Keratinocyte (primary cell): Measurements from ENCODE around the gene LPIN1. TPM values are rescaled to one million over a fixed set of nuclear protein-coding genes. Genes with fewer than 3 reads are reported as not detected.

Experiments
- DNase-seq: peaks from one replicate; pipeline ENCODE4 v3.0.0-alpha.2; 2011; ENCODE audit warnings: low read depth, missing footprints, low spot score
- FAIRE-seq: peaks from 2 replicates; lab custom pipeline; 2011; peaks lifted over from hg19 to GRCh38; lab: Jason Lieb, UNC
- H2AFZ ChIP-seq: 2 replicates; pipeline ENCODE4 v1.6.0; 2012; ENCODE audit warnings: low read length, control low read depth, inconsistent platforms; ENCODE audit not compliant: control insufficient read depth
- H3K27ac ChIP-seq: 2 replicates; pipeline ENCODE4 v1.5.1; 2011; ENCODE audit warnings: low read length; ENCODE audit not compliant: control insufficient read depth, insufficient read depth
- H3K27me3 ChIP-seq: 3 replicates; pipeline ENCODE4 v1.6.0; 2011; ENCODE audit warnings: low read length; ENCODE audit not compliant: control insufficient read depth, insufficient read depth; ENCODE audit errors: extremely low read depth
- H3K36me3 ChIP-seq, 2 experiments: 2 replicates in 1 of 2; 3 replicates in 1 of 2; pipeline ENCODE4 v1.5.1; 2011; ENCODE audit warnings: low read length in 2 of 2, mild to moderate bottlenecking in 1 of 2; ENCODE audit not compliant: control insufficient read depth in 2 of 2, insufficient read depth in 2 of 2; ENCODE audit errors: extremely low read depth in 1 of 2
- H3K4me1 ChIP-seq: 3 replicates; pipeline ENCODE4 v1.5.1; 2011; ENCODE audit warnings: low read length; ENCODE audit not compliant: control insufficient read depth, insufficient read depth; ENCODE audit errors: extremely low read depth
- H3K4me2 ChIP-seq: 3 replicates; pipeline ENCODE4 v1.6.0; 2011; ENCODE audit warnings: low read depth, low read length; ENCODE audit not compliant: control insufficient read depth, insufficient read depth; ENCODE audit errors: extremely low read depth
- H3K4me3 ChIP-seq, 3 experiments: fragments of 200-600 bp in 1 of 3; sonication (generic) in 1 of 3; 2 replicates in 2 of 3; 3 replicates in 1 of 3; pipeline ENCODE4 v1.5.1; 2011 to 2016; ENCODE audit warnings: low read length in 3 of 3, mild to moderate bottlenecking in 3 of 3, control low read depth in 2 of 3, inconsistent platforms in 1 of 3, low read depth in 1 of 3, mixed read lengths in 1 of 3, mixed run types in 1 of 3, moderate library complexity in 1 of 3; ENCODE audit not compliant: control insufficient read depth in 2 of 3, insufficient read depth in 2 of 3; ENCODE audit errors: extremely low read depth in 1 of 3
- H3K79me2 ChIP-seq: 2 replicates; pipeline ENCODE4 v1.6.0; 2012; ENCODE audit warnings: low read length; ENCODE audit not compliant: control insufficient read depth, insufficient read depth
- H3K9ac ChIP-seq: 3 replicates; pipeline ENCODE4 v1.6.0; 2011; ENCODE audit warnings: low read length; ENCODE audit not compliant: control insufficient read depth, insufficient read depth; ENCODE audit errors: extremely low read depth
- H3K9me1 ChIP-seq: 3 replicates; pipeline ENCODE4 v1.6.0; 2011; ENCODE audit warnings: low read length; ENCODE audit not compliant: control insufficient read depth, insufficient read depth; ENCODE audit errors: extremely low read depth
- H3K9me3 ChIP-seq: 2 replicates; pipeline ENCODE4 v1.5.1; 2012; ENCODE audit warnings: low read depth, low read length; ENCODE audit not compliant: control insufficient read depth
- H4K20me1 ChIP-seq: 3 replicates; pipeline ENCODE4 v1.6.0; 2011; ENCODE audit warnings: low read length; ENCODE audit not compliant: control insufficient read depth, insufficient read depth; ENCODE audit errors: extremely low read depth
- CTCF ChIP-seq, 3 experiments: IDR thresholded peaks in 1 of 3; conservative IDR thresholded peaks in 1 of 3; optimal IDR thresholded peaks in 1 of 3; 2 replicates in 2 of 3; 3 replicates in 1 of 3; pipeline versions ENCODE3 to v1.5.1; 2011; ENCODE audit warnings: low read length in 3 of 3, mild to moderate bottlenecking in 3 of 3, moderate library complexity in 2 of 3, control low read depth in 1 of 3, inconsistent platforms in 1 of 3; ENCODE audit not compliant: insufficient read depth in 2 of 3; ENCODE audit errors: extremely low read depth in 1 of 3
- EZH2 ChIP-seq: IDR thresholded peaks from one replicate; pipeline ENCODE4 v1.6.1; 2012; ENCODE audit warnings: inconsistent platforms, mild to moderate bottlenecking, low read length, moderate library complexity
- dilution Hi-C: fragments of 300-500 bp; cut with MboI; formaldehyde crosslinking; loops from one replicate; pipeline ENCODE4 v1.7.0; 2020; ENCODE audit warnings: low sequenced_read_pairs; ENCODE audit not compliant: extremely low pct_ligation_motif_present
- polyA plus RNA-seq, 5 experiments: library from polyadenylated mRNA; depleted of rRNA in 3 of 5; stranded (reverse) in 3 of 5; stranded (forward) in 1 of 5; unstranded in 1 of 5; fragments of >200 nt; gene quantifications; 1 replicate in 1 of 5; 2 replicates in 3 of 5; 3 replicates in 1 of 5; pipeline versions ENCODE4 v1.2.1 to v1.2.3, GENCODE V29; 2011 to 2012; ENCODE audit warnings: missing spikeins in 2 of 5, low read depth in 1 of 5, low replicate concordance in 1 of 5

Gene LPIN1
- polyA plus RNA-seq, 1 donor (not counting 4 experiments of a cell fraction or from before 2014, with no cell fraction given): 79.6 TPM

GRCh38 chr2:11850082-11850481 lies 103.7 kb downstream of the LPIN1 start:
- Histone ChIP-seq H3K36me3 (no peaks in the 10 kb centered on the region), H3K4me1 (no peaks in the 10 kb centered on the region), H3K27me3 (no peaks in the 10 kb centered on the region), H3K4me3 (no peak overlapping the region), H3K9me1 (no peaks in the 10 kb centered on the region), H3K9me3 (peaks cover 6% of the 10 kb centered on the region), H3K4me2 (no peak overlapping the region), H4K20me1 (no peaks in the 10 kb centered on the region), H3K79me2 (no peaks in the 10 kb centered on the region), H3K27ac (no peak overlapping the region), H2AFZ (no peak overlapping the region), H3K9ac (no peak overlapping the region)
- no peak for FAIRE-seq
- dilution Hi-C loops: no loop called here
- no peak for DNase-seq
- TF ChIP-seq CTCF (optimal IDR thresholded peaks at IDR 0.05 in 1 of 3, IDR thresholded peaks at IDR 0.05 in 1 of 3, conservative IDR thresholded peaks at IDR 0.05 in 1 of 3; ENCODE audit: extremely low read depth in 1 of 3, insufficient read depth in 2 of 3, low read length in 3 of 3): no peak
- TF ChIP-seq EZH2: no peak

GRCh38 chr2:11852526-11853196 lies 106.2 kb downstream of the LPIN1 start:
- Histone ChIP-seq H3K9me1 (no peaks in the 10 kb centered on the region), H3K27ac (no peak overlapping the region), H2AFZ (no peak overlapping the region), H3K4me2 (no peak overlapping the region), H3K4me3 (no peak overlapping the region), H3K9ac (no peak overlapping the region), H3K27me3 (no peaks in the 10 kb centered on the region), H4K20me1 (no peaks in the 10 kb centered on the region), H3K36me3 (no peaks in the 10 kb centered on the region), H3K79me2 (no peaks in the 10 kb centered on the region), H3K4me1 (no peaks in the 10 kb centered on the region), H3K9me3 (peaks cover 6% of the 10 kb centered on the region)
- DNase-seq (no peak), FAIRE-seq (no peak)
- no peak for TF ChIP-seq EZH2
- no peak for TF ChIP-seq CTCF (optimal IDR thresholded peaks at IDR 0.05 in 1 of 3, IDR thresholded peaks at IDR 0.05 in 1 of 3, conservative IDR thresholded peaks at IDR 0.05 in 1 of 3; ENCODE audit: extremely low read depth in 1 of 3, insufficient read depth in 2 of 3, low read length in 3 of 3)
- dilution Hi-C loops: no loop called here
